SK-N-SH (cell line): ENCODE data around the gene CKAP4.
A peak's percentile ranks its signal among the peaks of the same experiment; 100 is the strongest.

ENCODE experiments used
- EP300 ChIP-seq, 2 experiments: IDR thresholded peaks; 2 replicates each; pipeline versions ENCODE4 v1.4.0 to v1.6.1; 2012; ENCODE audit warnings: borderline replicate concordance in 1 of 2, low read depth in 1 of 2, low read length in 1 of 2
- FOXJ3 ChIP-seq: sonication (generic); formaldehyde crosslinking; IDR thresholded peaks from 2 replicates; pipeline ENCODE4 v1.5.1; 2020; ENCODE audit warnings: mild to moderate bottlenecking, missing genetic modification reagents
- RAD21 ChIP-seq: IDR thresholded peaks from 2 replicates; pipeline ENCODE4 v1.6.1; 2012; ENCODE audit warnings: mild to moderate bottlenecking, low read length
- RFX5 ChIP-seq: IDR thresholded peaks from 2 replicates; pipeline ENCODE4 v1.6.1; 2012; ENCODE audit warnings: mild to moderate bottlenecking, improper control_type of control experiment, low read length
- TF ChIP-seq, protein P1 (sequence below): fragments of 200-600 bp; sonication (generic); IDR thresholded peaks from 2 replicates; pipeline ENCODE4 v1.6.1; 2017; ENCODE audit warnings: antibody characterized with exemption, mild to moderate bottlenecking, moderate library complexity
- TF ChIP-seq, protein P2 (sequence below): IDR thresholded peaks from 2 replicates; pipeline ENCODE4 v1.6.1; 2012; ENCODE audit warnings: mild to moderate bottlenecking, low read depth, low read length, moderate library complexity

DNA sequence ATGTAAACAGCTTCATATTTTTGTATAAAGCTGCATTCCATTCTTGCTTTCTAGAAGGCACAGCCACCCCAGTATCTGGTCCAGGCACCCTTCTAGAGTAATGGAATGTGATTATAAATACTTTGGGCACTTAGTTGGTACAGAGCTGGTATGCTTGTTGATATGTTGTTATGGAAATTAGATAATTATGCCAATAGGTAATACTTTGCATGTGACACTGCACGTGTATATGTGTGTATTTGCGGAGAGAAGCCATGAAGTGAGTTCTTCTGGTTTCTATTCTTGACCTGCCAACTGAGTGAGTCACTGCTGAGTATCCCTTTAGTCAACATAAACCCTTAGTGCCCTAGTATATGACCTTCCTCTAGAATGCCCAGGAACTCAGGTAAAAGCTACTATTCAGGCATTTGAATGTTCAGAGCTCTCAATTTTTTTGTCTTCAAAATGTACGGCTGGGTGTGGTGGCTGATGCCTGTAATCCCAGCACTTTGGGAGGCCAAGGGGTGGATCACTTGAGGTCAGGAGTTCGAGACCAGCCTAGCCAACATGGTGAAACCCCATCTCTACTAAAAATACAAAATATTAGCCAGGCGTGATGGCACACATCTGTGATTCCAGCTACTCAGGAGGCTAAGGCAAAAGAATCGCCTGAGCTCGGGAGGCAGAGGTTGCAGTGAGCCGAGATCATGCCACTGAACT lies 48.5 kb upstream of the CKAP4 start:
- TF ChIP-seq, protein P1, sequence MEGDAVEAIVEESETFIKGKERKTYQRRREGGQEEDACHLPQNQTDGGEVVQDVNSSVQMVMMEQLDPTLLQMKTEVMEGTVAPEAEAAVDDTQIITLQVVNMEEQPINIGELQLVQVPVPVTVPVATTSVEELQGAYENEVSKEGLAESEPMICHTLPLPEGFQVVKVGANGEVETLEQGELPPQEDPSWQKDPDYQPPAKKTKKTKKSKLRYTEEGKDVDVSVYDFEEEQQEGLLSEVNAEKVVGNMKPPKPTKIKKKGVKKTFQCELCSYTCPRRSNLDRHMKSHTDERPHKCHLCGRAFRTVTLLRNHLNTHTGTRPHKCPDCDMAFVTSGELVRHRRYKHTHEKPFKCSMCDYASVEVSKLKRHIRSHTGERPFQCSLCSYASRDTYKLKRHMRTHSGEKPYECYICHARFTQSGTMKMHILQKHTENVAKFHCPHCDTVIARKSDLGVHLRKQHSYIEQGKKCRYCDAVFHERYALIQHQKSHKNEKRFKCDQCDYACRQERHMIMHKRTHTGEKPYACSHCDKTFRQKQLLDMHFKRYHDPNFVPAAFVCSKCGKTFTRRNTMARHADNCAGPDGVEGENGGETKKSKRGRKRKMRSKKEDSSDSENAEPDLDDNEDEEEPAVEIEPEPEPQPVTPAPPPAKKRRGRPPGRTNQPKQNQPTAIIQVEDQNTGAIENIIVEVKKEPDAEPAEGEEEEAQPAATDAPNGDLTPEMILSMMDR: no peak
- TF ChIP-seq, protein P2, sequence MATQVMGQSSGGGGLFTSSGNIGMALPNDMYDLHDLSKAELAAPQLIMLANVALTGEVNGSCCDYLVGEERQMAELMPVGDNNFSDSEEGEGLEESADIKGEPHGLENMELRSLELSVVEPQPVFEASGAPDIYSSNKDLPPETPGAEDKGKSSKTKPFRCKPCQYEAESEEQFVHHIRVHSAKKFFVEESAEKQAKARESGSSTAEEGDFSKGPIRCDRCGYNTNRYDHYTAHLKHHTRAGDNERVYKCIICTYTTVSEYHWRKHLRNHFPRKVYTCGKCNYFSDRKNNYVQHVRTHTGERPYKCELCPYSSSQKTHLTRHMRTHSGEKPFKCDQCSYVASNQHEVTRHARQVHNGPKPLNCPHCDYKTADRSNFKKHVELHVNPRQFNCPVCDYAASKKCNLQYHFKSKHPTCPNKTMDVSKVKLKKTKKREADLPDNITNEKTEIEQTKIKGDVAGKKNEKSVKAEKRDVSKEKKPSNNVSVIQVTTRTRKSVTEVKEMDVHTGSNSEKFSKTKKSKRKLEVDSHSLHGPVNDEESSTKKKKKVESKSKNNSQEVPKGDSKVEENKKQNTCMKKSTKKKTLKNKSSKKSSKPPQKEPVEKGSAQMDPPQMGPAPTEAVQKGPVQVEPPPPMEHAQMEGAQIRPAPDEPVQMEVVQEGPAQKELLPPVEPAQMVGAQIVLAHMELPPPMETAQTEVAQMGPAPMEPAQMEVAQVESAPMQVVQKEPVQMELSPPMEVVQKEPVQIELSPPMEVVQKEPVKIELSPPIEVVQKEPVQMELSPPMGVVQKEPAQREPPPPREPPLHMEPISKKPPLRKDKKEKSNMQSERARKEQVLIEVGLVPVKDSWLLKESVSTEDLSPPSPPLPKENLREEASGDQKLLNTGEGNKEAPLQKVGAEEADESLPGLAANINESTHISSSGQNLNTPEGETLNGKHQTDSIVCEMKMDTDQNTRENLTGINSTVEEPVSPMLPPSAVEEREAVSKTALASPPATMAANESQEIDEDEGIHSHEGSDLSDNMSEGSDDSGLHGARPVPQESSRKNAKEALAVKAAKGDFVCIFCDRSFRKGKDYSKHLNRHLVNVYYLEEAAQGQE: no peak
- TF ChIP-seq EP300 (IDR thresholded peaks at IDR 0.05; ENCODE audit: borderline replicate concordance in 1 of 2, low read depth in 1 of 2, low read length in 1 of 2): peak in 1 of 2 experiments; percentile 55; a peak in 1 of 4 replicates
- no peak for TF ChIP-seq RFX5
- TF ChIP-seq RAD21: no peak
- no peak for TF ChIP-seq FOXJ3 (CRISPR knock-in tag)
